HG03025 (cell line): ENCODE data around the gene RETREG1.

Source experiments
- ATAC-seq: cut with Tn5 transposase; IDR thresholded peaks from one replicate; pipeline ENCODE4 v1.9.1; 2021; ENCODE audit warnings: mild to moderate bottlenecking, moderate library complexity; ENCODE audit not compliant: unreplicated experiment, low FRiP score

RETREG1 gene

DNA sequence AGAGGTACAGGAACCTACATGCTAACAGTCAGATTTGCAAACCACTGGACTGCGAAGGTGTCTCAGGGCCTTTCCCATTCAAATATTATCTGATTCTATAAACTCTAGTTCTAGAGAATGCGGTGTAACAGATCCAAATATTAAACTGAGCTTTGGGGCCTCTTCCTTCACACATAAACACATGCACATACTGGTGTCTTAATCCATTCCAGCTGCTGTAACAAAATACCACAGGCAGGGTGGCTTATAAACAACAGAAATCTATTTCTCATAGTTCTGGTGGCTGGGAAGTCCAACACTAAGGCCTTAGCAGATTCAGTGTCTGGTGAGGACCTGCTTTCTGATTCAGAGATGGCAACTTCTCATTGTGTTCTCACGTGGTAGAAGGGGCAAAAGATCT, 30.2 kb downstream of the RETREG1 start:
- no peak for ATAC-seq

- ATAC-seq, result no peak
Observed at GRCh38 chr5:16585041-16585667, 31.6 kb downstream of the RETREG1 start.

- ATAC-seq, result no peak
Observed at GRCh38 chr5:16582081-16582480, 34.7 kb downstream of the RETREG1 start.

- no peak for ATAC-seq
Observed at GRCh38 chr5:16580382-16580781, 36.4 kb downstream of the RETREG1 start.

- no peak for ATAC-seq
Observed at GRCh38 chr5:16579142-16579847, 37.5 kb downstream of the RETREG1 start.

DNA sequence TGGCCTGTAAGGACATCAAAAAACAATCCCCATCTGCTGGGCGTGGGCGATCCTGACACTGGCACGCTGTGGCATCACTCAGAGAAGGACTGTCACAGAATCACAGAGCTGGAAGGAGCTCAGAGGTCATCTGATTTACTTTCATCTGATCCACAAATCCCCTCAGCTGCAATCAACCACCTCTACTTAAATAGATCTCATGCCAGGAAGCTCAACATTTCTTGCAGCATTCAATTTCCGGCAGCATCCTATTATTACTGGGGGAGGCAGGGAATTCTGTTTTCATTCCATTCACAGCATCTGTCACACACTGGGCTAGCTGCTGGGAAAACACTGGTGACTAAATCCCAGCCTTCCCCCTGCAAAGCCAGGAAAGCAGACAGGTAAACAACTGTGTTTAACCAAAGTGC, 38.3 kb downstream of the RETREG1 start:
- ATAC-seq, result no peak

DNA sequence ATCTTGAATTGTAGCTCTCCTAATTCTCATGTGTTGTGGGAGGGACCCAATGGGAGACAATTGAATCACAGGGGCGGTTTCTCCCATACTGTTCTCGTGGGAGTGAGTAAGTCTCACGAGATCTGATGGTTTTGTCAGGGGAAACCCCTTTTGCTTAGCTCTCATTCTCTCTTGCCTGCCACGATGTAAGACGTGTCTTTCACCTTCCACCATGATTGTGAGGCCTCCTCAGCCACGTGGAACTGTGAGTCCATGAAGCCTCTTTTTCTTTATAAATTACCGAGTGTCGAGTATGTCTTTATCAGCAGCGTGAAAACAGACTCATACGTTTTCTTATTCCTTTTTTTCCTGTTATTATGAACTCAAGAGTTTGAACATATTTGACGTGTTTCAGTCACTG, 39.1 kb downstream of the RETREG1 start:
- no peak for ATAC-seq

GRCh38 chr5:16574789-16575721, 41.7 kb downstream of the RETREG1 start:
- no peak for ATAC-seq

DNA sequence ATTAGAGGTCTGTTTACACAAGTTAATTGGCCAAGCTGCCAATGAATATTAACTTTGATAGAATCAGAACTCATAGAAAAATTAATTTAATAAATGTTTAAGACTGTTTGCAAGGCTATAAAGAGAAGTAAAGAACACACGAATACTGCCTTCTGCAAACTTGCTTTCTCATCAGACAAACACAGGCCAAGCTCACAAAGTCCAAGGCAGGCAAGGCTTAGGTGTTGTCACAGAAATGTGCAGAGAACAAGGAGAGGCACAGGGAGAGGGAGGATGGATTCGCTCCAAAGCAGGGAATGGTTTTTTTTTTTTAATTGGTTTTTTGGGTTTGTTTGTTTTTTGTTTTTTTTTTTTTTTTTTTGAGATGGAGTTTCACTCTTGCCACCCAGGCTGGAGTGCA, 43.4 kb downstream of the RETREG1 start:
- ATAC-seq, result no peak

DNA sequence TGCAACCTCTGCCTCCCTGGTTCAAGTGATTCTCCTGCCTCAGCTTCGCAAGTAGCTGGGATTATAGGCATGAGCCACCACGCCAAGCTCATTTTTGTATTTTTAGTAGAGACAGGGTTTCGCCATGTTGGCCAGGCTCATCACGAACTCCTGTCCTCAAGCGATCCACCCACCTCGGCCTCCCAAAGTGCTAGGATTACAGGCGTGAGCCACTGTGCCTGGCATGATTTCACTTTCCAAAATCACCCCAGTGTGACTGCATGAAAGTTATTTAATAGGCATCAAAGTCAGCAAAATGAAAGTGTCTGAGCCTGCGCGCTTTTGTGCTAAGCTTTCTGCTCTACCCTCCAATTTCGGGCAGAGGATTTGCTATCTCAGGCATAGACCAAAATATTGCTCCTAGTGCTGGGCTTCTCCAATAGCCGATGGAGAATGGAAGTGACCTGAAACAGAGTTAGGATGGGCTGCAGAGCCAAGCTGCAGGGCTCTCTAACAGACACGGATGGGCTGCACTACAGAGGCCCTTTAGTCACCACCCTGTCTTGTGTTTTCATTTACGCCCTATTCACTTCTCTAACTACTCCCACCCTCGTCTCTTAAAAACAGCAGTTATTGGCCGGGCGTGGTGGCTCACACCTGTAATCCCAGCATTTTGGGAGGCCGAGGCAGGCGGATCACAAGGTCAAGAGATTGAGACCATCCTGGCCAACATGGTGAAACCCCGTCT, 44.3 kb downstream of the RETREG1 start:
- no peak for ATAC-seq

GRCh38 chr5:16571016-16571415, 45.8 kb downstream of the RETREG1 start:
- ATAC-seq, result no peak

GRCh38 chr5:16570121-16570815, 46.5 kb downstream of the RETREG1 start:
- no peak for ATAC-seq

DNA sequence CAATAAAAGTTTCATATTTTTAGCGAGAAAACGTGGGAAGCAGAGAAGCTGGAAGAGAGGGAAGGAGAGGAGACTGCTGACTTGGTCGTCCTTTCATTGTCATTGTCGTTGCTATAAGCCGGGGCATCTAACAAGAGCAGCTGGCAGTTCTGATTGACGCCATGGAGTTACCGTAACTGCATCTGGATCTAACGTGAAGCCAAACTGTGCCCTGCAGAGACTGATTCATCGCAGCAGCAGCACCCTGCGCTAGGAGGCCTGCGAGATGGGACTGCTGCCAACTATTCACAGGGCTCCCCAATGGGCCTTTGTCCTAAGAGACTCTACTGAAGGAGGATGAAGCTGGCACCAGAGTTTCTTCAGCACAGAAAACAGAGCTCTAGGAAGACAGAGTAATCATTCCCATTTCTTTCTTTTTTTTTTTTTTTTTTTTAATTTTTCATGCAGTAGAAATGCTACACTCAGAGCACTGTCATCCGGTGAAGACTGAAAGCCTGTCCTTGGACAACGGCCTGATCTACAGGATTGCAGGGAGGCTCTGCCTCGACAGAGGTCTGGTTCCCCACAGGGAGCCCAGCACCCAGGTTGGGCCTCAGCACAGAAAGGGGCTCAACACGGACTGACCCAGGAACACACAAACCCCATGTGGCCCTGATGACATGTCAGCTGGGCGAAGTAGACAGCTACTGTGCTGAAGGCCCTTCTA, 47.8 kb downstream of the RETREG1 start:
- no peak for ATAC-seq

DNA sequence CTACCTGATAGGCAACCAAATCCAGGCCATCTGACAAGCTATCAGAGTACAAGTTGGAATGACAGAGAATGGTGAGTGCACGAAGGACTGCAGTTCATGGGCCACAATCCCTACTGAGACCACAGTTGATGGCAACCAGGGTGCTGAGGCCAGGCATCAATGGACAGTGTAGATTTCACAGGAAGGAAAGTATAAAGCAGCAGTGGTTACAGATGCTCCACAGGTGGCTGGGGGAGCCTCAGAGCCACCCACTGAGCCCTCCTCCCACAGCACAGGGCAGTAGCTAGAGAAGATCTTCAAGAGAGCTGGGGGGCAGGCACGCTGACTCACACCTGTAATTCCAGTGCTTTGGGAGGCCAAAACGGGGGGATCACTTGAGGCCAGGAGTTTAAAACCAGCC, 49.4 kb downstream of the RETREG1 start:
- ATAC-seq, result no peak

GRCh38 chr5:16565118-16565517, 51.7 kb downstream of the RETREG1 start:
- ATAC-seq, result no peak

DNA sequence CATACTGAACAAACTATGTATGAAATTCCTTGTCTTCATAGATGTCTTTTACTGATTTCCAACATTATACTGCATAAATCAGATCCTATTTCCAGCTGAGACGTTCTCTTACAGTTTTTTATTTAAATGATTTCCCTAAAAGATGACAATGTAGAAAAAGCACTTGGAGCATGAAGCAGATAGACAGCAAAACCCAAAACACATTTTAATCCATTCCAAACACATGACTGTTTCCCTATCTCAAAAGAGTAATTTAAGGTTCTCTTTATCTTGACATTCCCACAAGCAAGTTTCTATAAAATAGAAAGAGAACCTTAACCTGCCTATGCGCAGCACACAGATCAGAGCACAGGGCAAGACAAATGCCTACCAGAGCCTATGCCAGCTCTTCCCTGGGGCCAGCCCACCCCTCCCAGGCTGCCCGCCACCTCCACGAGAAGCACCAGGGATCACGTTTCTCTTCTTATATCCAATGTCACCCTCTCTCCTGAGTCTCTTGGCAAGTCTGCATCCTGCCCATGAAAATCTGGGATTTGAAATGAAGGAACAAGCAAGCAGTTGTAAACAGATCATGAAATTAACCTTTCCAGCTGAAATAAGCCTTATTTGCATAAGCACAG, 52.4 kb downstream of the RETREG1 start:
- ATAC-seq, result no peak

DNA sequence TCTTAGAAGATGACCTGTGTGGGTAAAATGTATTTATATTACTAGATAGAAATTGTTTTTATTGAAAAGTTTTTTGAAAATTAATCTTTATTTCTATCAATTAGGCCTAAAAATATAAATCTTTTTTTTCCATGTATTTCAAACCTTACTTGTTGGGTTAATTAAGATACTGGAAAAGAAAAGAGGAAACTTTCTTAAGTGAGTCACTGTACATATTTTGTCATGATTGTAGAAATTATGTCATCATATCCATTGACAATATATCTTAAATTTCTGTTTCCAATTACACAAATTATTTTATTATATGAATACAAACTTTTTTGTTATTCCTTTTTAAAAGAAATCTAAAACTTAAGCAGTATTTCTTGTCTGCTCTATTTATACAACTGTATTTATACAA, 53.1 kb downstream of the RETREG1 start:
- no peak for ATAC-seq

DNA sequence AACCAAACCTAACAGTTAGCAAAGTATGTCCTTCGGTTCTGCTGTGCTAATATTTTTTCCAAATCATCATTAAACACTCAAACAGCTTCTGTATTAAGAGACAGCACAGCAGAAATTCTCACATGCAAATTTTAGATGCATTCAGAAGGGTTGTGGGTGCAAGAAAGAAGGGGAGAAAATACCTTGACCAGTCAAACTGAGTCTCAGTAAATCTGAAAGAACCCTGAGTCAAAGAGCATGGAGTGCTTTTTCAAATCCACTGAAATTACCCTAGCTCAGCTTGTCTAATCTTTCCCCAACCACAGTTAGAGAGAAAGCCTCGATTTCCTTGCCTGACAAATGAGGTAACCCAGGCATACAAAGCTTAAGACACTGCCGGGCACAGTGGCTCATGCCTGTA, 55.1 kb downstream of the RETREG1 start:
- no peak for ATAC-seq

DNA sequence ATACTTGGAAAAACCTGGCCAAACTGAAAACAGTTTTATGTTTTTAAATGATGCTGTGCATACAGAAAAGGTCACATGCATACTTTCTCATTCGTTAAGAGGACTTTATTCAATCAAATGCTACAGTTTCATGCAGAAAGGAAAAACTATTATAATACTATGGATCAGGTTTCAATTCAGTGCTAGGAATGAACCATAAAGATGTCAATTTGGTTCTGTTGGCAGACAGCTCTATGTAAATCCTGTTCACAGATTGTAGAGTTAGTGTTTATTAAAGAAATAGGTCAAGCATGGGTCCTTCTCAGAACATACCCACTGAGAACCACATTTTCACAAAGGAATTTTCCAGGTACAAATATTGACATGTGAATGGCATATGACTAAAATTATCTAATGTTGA, 57.1 kb downstream of the RETREG1 start:
- ATAC-seq, result no peak
